ENCODE results near the gene ZNF385C.

ZNF385C gene

GRCh38 chr17:42039794-42040763 lies 58.2 kb downstream of the ZNF385C start:
- no peak overlapping the region for H3K4me3 ChIP-seq (replicated peaks; ENCODE audit: low read depth, low read length)
- TF ChIP-seq CTCF (IDR thresholded peaks at IDR 0.05; ENCODE audit: low read depth, low read length, missing control alignments) = no peak
- DNase-seq (ENCODE audit: extremely low read depth, low read depth) = no peak

- no peak for TF ChIP-seq CTCF (IDR thresholded peaks at IDR 0.05; ENCODE audit: low read depth, low read length, missing control alignments)
- no peak overlapping the region for H3K4me3 ChIP-seq (replicated peaks; ENCODE audit: low read depth, low read length)
- no peak for DNase-seq (ENCODE audit: extremely low read depth, low read depth)
Measured at GRCh38 chr17:42038221-42038973, 59.9 kb downstream of the ZNF385C start.

GRCh38 chr17:42034059-42034458 lies 64.2 kb downstream of the ZNF385C start:
- TF ChIP-seq CTCF (IDR thresholded peaks at IDR 0.05; ENCODE audit: low read depth, low read length, missing control alignments) = no peak
- no peak for DNase-seq (ENCODE audit: extremely low read depth, low read depth)
- H3K4me3 ChIP-seq (replicated peaks; ENCODE audit: low read depth, low read length) = no peak overlapping the region

- no peak overlapping the region for H3K4me3 ChIP-seq (replicated peaks; ENCODE audit: low read depth, low read length)
- no peak for DNase-seq (ENCODE audit: extremely low read depth, low read depth)
- no peak for TF ChIP-seq CTCF (IDR thresholded peaks at IDR 0.05; ENCODE audit: low read depth, low read length, missing control alignments)
Measured at GRCh38 chr17:42031584-42031983, 66.7 kb downstream of the ZNF385C start.

GRCh38 chr17:42028791-42029127 lies 69.5 kb downstream of the ZNF385C start:
- H3K4me3 ChIP-seq (replicated peaks; ENCODE audit: low read depth, low read length) = no peak overlapping the region
- DNase-seq (ENCODE audit: extremely low read depth, low read depth) = no peak
- TF ChIP-seq CTCF (IDR thresholded peaks at IDR 0.05; ENCODE audit: low read depth, low read length, missing control alignments) = no peak

- TF ChIP-seq CTCF (IDR thresholded peaks at IDR 0.05; ENCODE audit: low read depth, low read length, missing control alignments) = peak; percentile 25
- DNase-seq (ENCODE audit: extremely low read depth, low read depth) = no peak
Measured at GRCh38 chr17:42027961-42028790, 70.1 kb downstream of the ZNF385C start.

More at GRCh38 chr17:42027961-42028790, 70.1 kb downstream of the ZNF385C start:
- H3K4me3 ChIP-seq (replicated peaks; ENCODE audit: low read depth, low read length) = no peak overlapping the region
